Measurements from ENCODE around the gene GUK1.

DNA sequence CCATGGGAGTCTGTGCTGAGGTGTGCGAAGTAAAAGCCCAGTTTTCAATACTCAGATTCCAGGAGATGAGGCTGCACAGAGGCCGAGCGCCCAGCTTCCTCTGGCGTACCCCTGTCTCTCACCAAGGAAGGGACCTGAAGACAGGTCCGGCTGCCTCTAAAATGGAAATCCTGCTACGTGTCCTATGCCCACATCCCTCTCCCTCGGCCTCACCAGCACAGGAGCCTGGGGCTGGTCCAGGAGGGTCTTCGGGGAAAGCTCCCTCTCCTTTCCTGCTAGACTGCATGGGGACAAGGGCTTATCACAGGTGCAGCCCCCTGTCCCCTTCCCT lies 31.4 kb upstream of the GUK1 start:
- TF ChIP-seq, protein P1, sequence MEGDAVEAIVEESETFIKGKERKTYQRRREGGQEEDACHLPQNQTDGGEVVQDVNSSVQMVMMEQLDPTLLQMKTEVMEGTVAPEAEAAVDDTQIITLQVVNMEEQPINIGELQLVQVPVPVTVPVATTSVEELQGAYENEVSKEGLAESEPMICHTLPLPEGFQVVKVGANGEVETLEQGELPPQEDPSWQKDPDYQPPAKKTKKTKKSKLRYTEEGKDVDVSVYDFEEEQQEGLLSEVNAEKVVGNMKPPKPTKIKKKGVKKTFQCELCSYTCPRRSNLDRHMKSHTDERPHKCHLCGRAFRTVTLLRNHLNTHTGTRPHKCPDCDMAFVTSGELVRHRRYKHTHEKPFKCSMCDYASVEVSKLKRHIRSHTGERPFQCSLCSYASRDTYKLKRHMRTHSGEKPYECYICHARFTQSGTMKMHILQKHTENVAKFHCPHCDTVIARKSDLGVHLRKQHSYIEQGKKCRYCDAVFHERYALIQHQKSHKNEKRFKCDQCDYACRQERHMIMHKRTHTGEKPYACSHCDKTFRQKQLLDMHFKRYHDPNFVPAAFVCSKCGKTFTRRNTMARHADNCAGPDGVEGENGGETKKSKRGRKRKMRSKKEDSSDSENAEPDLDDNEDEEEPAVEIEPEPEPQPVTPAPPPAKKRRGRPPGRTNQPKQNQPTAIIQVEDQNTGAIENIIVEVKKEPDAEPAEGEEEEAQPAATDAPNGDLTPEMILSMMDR (IDR thresholded peaks at IDR 0.05; ENCODE audit: borderline replicate concordance, extremely low read depth, low read length, poor library complexity, severe bottlenecking): no peak
- no peak for TF ChIP-seq EZH2 (IDR thresholded peaks at IDR 0.05; ENCODE audit: borderline replicate concordance, low read depth, low read length, severe bottlenecking)
